KMS-11 (cell line): ENCODE data around the gene MYO16.

Source experiments
- H2AFZ ChIP-seq: fragments of 200-600 bp; sonication (generic); 2 replicates; pipeline ENCODE4 v1.6.1; 2016; ENCODE audit warnings: antibody characterized with exemption, mixed run types, low read depth
- H3K27ac ChIP-seq: fragments of 200-600 bp; sonication (generic); 2 replicates; pipeline ENCODE4 v1.6.1; 2016; ENCODE audit warnings: mild to moderate bottlenecking, mixed run types
- H3K27me3 ChIP-seq: fragments of 200-600 bp; sonication (generic); 2 replicates; pipeline ENCODE4 v1.6.1; 2017; ENCODE audit warnings: mild to moderate bottlenecking, low read depth, mixed run types, moderate library complexity; ENCODE audit not compliant: insufficient read depth
- H3K36me3 ChIP-seq: fragments of 200-600 bp; sonication (generic); 2 replicates; pipeline ENCODE4 v1.6.1; 2017; ENCODE audit warnings: mild to moderate bottlenecking, mixed run types; ENCODE audit not compliant: insufficient read depth
- H3K4me1 ChIP-seq: fragments of 200-600 bp; sonication (generic); 2 replicates; pipeline ENCODE4 v1.6.1; 2016; ENCODE audit warnings: mild to moderate bottlenecking, low read depth, mixed run types; ENCODE audit not compliant: poor library complexity, severe bottlenecking
- H3K4me2 ChIP-seq: fragments of 200-600 bp; sonication (generic); 2 replicates; pipeline ENCODE4 v1.7.0; 2016; ENCODE audit warnings: mild to moderate bottlenecking, mixed run types
- H3K4me3 ChIP-seq: fragments of 200-600 bp; sonication (generic); IDR thresholded peaks from 2 replicates; pipeline ENCODE4 v1.6.1; 2017; ENCODE audit warnings: low read depth, low read length, mixed read lengths; ENCODE audit not compliant: insufficient read depth
- H3K79me2 ChIP-seq: fragments of 200-600 bp; sonication (generic); 2 replicates; pipeline ENCODE4 v1.6.1; 2016; ENCODE audit warnings: low read depth, mixed run types; ENCODE audit not compliant: insufficient read depth
- H3K9ac ChIP-seq: fragments of 200-600 bp; sonication (generic); 2 replicates; pipeline ENCODE4 v1.6.1; 2016; ENCODE audit warnings: mild to moderate bottlenecking, mixed run types
- H4K20me1 ChIP-seq: fragments of 200-600 bp; sonication (generic); 2 replicates; pipeline ENCODE4 v1.6.1; 2016; ENCODE audit warnings: mild to moderate bottlenecking, mixed run types; ENCODE audit not compliant: insufficient read depth
- CTCF ChIP-seq: fragments of 200-600 bp; sonication (generic); conservative IDR thresholded peaks from 2 replicates; pipeline ENCODE4 v1.6.1; 2017; ENCODE audit warnings: low read depth, mild to moderate bottlenecking, antibody characterized with exemption, low read length, moderate library complexity, mixed read lengths

MYO16 gene

DNA sequence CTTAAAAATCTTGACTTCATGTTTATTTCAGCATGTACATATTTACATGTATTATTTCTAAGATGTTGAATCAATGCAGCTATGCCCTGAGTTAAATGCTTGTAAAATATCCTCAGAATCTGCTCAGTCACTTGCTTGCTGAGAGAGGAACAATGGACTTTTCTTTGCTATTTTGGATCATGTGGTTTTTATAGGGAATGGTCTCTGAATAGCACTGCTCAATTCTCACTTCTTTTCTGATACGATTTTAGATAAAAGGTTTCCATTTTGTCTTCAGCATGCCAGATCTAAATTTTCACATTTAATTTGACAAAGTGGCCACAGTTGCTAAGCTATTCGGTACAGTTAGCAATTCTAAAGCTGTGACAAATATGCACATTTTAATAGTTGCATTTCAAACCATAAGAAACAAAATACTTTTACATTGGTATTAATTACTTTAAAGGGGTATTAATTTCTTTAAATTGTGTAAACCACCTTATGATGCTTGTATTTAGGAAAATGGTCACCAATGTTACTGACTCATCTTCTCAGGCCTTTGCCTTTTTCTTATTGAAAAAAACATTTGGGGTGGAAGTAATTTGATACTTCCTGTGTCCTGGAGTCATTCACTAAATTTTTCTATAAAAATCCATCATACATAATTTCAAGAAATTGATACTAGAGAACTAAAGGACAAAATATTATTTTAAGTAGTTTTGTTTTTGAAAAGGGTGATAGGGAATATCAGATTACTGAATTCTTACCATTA, 113.5 kb downstream of the MYO16 start:
- Histone ChIP-seq H3K9ac (no peak overlapping the region), H3K4me1 (no peaks in the 10 kb centered on the region), H2AFZ (no peak overlapping the region), H3K79me2 (no peaks in the 10 kb centered on the region), H3K36me3 (no peaks in the 10 kb centered on the region), H3K4me3 (no peak overlapping the region), H3K4me2 (no peak overlapping the region), H4K20me1 (no peaks in the 10 kb centered on the region), H3K27me3 (no peaks in the 10 kb centered on the region), H3K27ac (no peak overlapping the region)
- no peak for TF ChIP-seq CTCF

- no peaks in the 10 kb centered on the region for H4K20me1 ChIP-seq
- no peaks in the 10 kb centered on the region for H3K36me3 ChIP-seq
- no peak overlapping the region for H3K4me2 ChIP-seq
- no peak for TF ChIP-seq CTCF
- no peaks in the 10 kb centered on the region for H3K27me3 ChIP-seq
- H3K4me1 ChIP-seq = no peaks in the 10 kb centered on the region
- no peak overlapping the region for H3K27ac ChIP-seq
- no peak overlapping the region for H3K9ac ChIP-seq
- H2AFZ ChIP-seq = no peak overlapping the region
- no peaks in the 10 kb centered on the region for H3K79me2 ChIP-seq
- no peak overlapping the region for H3K4me3 ChIP-seq
Observed at GRCh38 chr13:108743522-108743921, 114.1 kb downstream of the MYO16 start.

GRCh38 chr13:108747843-108748242, 118.4 kb downstream of the MYO16 start:
- H4K20me1 ChIP-seq = no peaks in the 10 kb centered on the region

GRCh38 chr13:108752276-108752675, 122.9 kb downstream of the MYO16 start:
- Histone ChIP-seq H4K20me1 (no peaks in the 10 kb centered on the region), H3K36me3 (no peaks in the 10 kb centered on the region), H3K27me3 (no peaks in the 10 kb centered on the region), H3K4me1 (no peaks in the 10 kb centered on the region), H3K27ac (no peak overlapping the region), H2AFZ (no peak overlapping the region), H3K79me2 (no peaks in the 10 kb centered on the region), H3K4me2 (no peak overlapping the region), H3K9ac (no peak overlapping the region), H3K4me3 (no peak overlapping the region)
- TF ChIP-seq CTCF = no peak

More at GRCh38 chr13:108747843-108748242, 118.4 kb downstream of the MYO16 start:
- H2AFZ ChIP-seq = no peak overlapping the region
- no peak overlapping the region for H3K4me2 ChIP-seq
- H3K4me1 ChIP-seq = no peaks in the 10 kb centered on the region
- H3K27ac ChIP-seq = no peak overlapping the region
- no peak overlapping the region for H3K9ac ChIP-seq
- H3K4me3 ChIP-seq = no peak overlapping the region
- no peak for TF ChIP-seq CTCF
- H3K27me3 ChIP-seq = no peaks in the 10 kb centered on the region
- H3K36me3 ChIP-seq = no peaks in the 10 kb centered on the region
- no peaks in the 10 kb centered on the region for H3K79me2 ChIP-seq
